Kidney (tissue), 14 donors: ENCODE results near the gene HMX3. TPM values are rescaled to one million over a fixed set of nuclear protein-coding genes. Genes with fewer than 3 reads are reported as not detected.

Source experiments
- DNase-seq, 5 donors: peaks; one replicate each; pipeline ENCODE4 v3.0.0-alpha.2; 2013 to 2020
- FAIRE-seq: peaks from 2 replicates; lab custom pipeline; 2012; peaks lifted over from hg19 to GRCh38; lab: Jason Lieb, UNC
- H3K27ac ChIP-seq, 2 donors: one replicate each; pipeline ENCODE4 v1.7.0; 2013; ENCODE audit warnings: low read depth in 2 of 2, low read length in 2 of 2, inconsistent platforms in 1 of 2
- H3K27me3 ChIP-seq: one replicate; pipeline ENCODE4 v1.7.1; 2013; ENCODE audit warnings: low read length, inconsistent platforms; ENCODE audit not compliant: control insufficient read depth, insufficient read depth
- H3K36me3 ChIP-seq, 3 donors: one replicate each; pipeline versions ENCODE4 v1.7.0 to v1.7.1; 2013; ENCODE audit warnings: low read length in 3 of 3, control low read depth in 1 of 3, inconsistent platforms in 1 of 3; ENCODE audit not compliant: insufficient read depth in 3 of 3, control insufficient read depth in 2 of 3
- H3K4me1 ChIP-seq, 3 donors: one replicate each; pipeline versions ENCODE4 v1.7.0 to v1.7.1; 2013; ENCODE audit warnings: low read length in 3 of 3, inconsistent platforms in 1 of 3, low read depth in 1 of 3; ENCODE audit not compliant: control insufficient read depth in 2 of 3, insufficient read depth in 2 of 3
- H3K4me3 ChIP-seq, 3 donors: one replicate each; pipeline versions ENCODE4 v1.7.0 to v1.8.1; 2013; ENCODE audit warnings: low read length in 3 of 3, control low read depth in 1 of 3, inconsistent platforms in 1 of 3
- H3K9ac ChIP-seq, 3 donors: one replicate each; pipeline versions ENCODE4 v1.7.0 to v1.7.1; 2013; ENCODE audit warnings: low read length in 3 of 3, control low read depth in 1 of 3, inconsistent platforms in 1 of 3
- H3K9me3 ChIP-seq, 3 donors: one replicate each; pipeline versions ENCODE4 v1.7.0 to v1.7.1; 2013; ENCODE audit warnings: low read length in 3 of 3, control low read depth in 1 of 3, inconsistent platforms in 1 of 3; ENCODE audit not compliant: control insufficient read depth in 2 of 3, insufficient read depth in 1 of 3
- CTCF ChIP-seq: IDR thresholded peaks from 3 replicates; pipeline ENCODE4 v1.5.1; 2012; ENCODE audit warnings: mild to moderate bottlenecking, moderate library complexity, borderline replicate concordance; ENCODE audit not compliant: insufficient read depth; ENCODE audit errors: extremely low read depth
- intact Hi-C: fragments of 100-400 bp; cut with DNase I; formaldehyde crosslinking; loops from one replicate; pipeline ENCODE4 v1.11.1; 2022
- polyA plus RNA-seq: library from polyadenylated mRNA; stranded (reverse); fragments of 350-450 nt; fragmentation: Illumina TruSeq; extraction: RNeasy Lipid Tissue Mini Kit (QIAGEN cat#74804); gene quantifications from one replicate; pipeline ENCODE4 v1.2.3, GENCODE V29; 2014; ENCODE audit warnings: low read depth, low replicate concordance; ENCODE audit not compliant: insufficient read depth
- total RNA-seq: library from RNA; stranded (reverse); fragmentation: NEBNext Ultra II Directional; extraction: Animal tissue kit (Norgen Biotek cat#: 25700); gene quantifications from one replicate; pipeline ENCODE4 v1.2.1, GENCODE V29; 2021
- donor health status: control.
- donor health status: control.
- donor health status: control.
- donor health status: control.
- donor health status: control.
- donor health status: DM: yes; HTN: yes; CAD: no.
- donor health status: Normal renal cell carcinoma (clear cell type).

Gene HMX3
- total and polyA plus RNA-seq, 2 donors from 2014 or later, result not detected

GRCh38 chr10:123142701-123143161 lies 7.0 kb downstream of the HMX3 start:
- Histone ChIP-seq H3K4me3 (no peak overlapping the region), H3K9ac (no peak overlapping the region), H3K27ac (no peak overlapping the region), H3K27me3 (peaks cover 93% of the 10 kb centered on the region), H3K9me3 (no peaks in the 10 kb centered on the region), H3K4me1 (peaks cover 0 to 2% (median 0%) of the 10 kb centered on the region in 3 donors), H3K36me3 (no peaks in the 10 kb centered on the region)
- peak in 1 of 5 donors; percentile 58 for DNase-seq
- no peak for FAIRE-seq
- intact Hi-C loops, result no loop called here
- no peak for TF ChIP-seq CTCF

- intact Hi-C loops, result no loop called here
- no peak for FAIRE-seq
Measured at GRCh38 chr10:123143162-123143824, 7.5 kb downstream of the HMX3 start.

GRCh38 chr10:123143825-123144168 lies 8.0 kb downstream of the HMX3 start:
- no peaks in the 10 kb centered on the region for H3K9me3 ChIP-seq
- no peaks in the 10 kb centered on the region for H3K36me3 ChIP-seq
- DNase-seq, result no peak
- H3K27me3 ChIP-seq, result peaks cover 84% of the 10 kb centered on the region
- intact Hi-C loops, result no loop called here
- FAIRE-seq, result no peak
- peaks cover 0 to 2% (median 0%) of the 10 kb centered on the region in 3 donors for H3K4me1 ChIP-seq
- TF ChIP-seq CTCF, result no peak
- H3K9ac ChIP-seq, result no peak overlapping the region
- no peak overlapping the region for H3K4me3 ChIP-seq
- no peak overlapping the region for H3K27ac ChIP-seq

More at GRCh38 chr10:123143162-123143824, 7.5 kb downstream of the HMX3 start:
- peak in 2 of 5 donors; percentile 19 to 36 for DNase-seq
- no peaks in the 10 kb centered on the region for H3K9me3 ChIP-seq
- peaks cover 0 to 2% (median 0%) of the 10 kb centered on the region in 3 donors for H3K4me1 ChIP-seq
- TF ChIP-seq CTCF, result no peak
- H3K36me3 ChIP-seq, result no peaks in the 10 kb centered on the region
- H3K27me3 ChIP-seq, result peaks cover 88% of the 10 kb centered on the region
- H3K9ac ChIP-seq, result no peak overlapping the region
- no peak overlapping the region for H3K27ac ChIP-seq
- no peak overlapping the region for H3K4me3 ChIP-seq
